ENCODE measurements around the gene SEMA6A.

DNA sequence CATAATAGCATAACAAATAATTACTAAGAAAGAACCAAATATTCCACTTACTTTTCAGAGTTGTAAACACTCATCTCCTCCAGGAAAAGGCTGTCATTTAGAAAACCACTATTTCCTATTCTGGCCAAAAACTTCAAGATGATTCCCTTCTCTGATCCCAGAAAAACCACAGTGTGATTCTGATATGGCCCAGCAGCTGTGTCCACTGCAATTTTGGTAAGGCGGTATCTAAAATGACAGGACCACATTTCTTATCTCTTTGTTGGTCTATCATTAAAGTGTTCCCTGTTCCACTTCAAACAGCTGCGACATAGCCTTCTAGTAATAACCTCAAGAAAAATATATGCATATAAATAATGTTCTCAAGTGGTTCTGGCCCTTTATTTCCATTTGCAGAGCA is 96.1 kb downstream of the SEMA6A start:
- TF ChIP-seq, protein P1, sequence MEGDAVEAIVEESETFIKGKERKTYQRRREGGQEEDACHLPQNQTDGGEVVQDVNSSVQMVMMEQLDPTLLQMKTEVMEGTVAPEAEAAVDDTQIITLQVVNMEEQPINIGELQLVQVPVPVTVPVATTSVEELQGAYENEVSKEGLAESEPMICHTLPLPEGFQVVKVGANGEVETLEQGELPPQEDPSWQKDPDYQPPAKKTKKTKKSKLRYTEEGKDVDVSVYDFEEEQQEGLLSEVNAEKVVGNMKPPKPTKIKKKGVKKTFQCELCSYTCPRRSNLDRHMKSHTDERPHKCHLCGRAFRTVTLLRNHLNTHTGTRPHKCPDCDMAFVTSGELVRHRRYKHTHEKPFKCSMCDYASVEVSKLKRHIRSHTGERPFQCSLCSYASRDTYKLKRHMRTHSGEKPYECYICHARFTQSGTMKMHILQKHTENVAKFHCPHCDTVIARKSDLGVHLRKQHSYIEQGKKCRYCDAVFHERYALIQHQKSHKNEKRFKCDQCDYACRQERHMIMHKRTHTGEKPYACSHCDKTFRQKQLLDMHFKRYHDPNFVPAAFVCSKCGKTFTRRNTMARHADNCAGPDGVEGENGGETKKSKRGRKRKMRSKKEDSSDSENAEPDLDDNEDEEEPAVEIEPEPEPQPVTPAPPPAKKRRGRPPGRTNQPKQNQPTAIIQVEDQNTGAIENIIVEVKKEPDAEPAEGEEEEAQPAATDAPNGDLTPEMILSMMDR (conservative IDR thresholded peaks at IDR 0.05; ENCODE audit: low read length), result no peak
- no peak for TF ChIP-seq EZH2phosphoT487 (IDR thresholded peaks at IDR 0.05; ENCODE audit: borderline replicate concordance, low read depth, low read length)
